Testis (tissue), 3 donors: ENCODE data around the gene FAR1. TPM values are rescaled to one million over a fixed set of nuclear protein-coding genes. Genes with fewer than 3 reads are reported as not detected.

Experiments used
- DNase-seq: peaks from one replicate; pipeline ENCODE4 v3.0.0-alpha.2; 2019
- H3K27ac ChIP-seq, 2 donors: fragments of 200-600 bp; sonication (generic); one replicate each; pipeline ENCODE4 v1.5.1; 2019
- H3K27me3 ChIP-seq: fragments of 200-600 bp; sonication (generic); one replicate; pipeline ENCODE4 v1.5.1; 2019
- H3K36me3 ChIP-seq: fragments of 200-600 bp; sonication (generic); one replicate; pipeline ENCODE4 v1.5.1; 2017; ENCODE audit warnings: low read depth; ENCODE audit errors: missing control alignments
- H3K4me1 ChIP-seq: fragments of 200-600 bp; sonication (generic); one replicate; pipeline ENCODE4 v1.5.1; 2019
- H3K4me3 ChIP-seq, 2 donors: fragments of 200-600 bp; sonication (generic); one replicate each; pipeline ENCODE4 v1.5.1; 2017 to 2019
- H3K9me3 ChIP-seq: fragments of 200-600 bp; sonication (generic); one replicate; pipeline ENCODE4 v1.5.1; 2017
- POLR2A ChIP-seq: fragments of 450-650 bp; IDR thresholded peaks from one replicate; pipeline ENCODE4 v1.6.1; 2017; ENCODE audit warnings: antibody characterized with exemption, mild to moderate bottlenecking, moderate library complexity
- WGBS, 2 donors: methylation state at CpG; one replicate each; pipeline ENCODE4 v1.1.5; 2018; 5-methylcytosine and 5-hydroxymethylcytosine counted together
- intact Hi-C: fragments of 100-400 bp; cut with DNase I; formaldehyde crosslinking; loops from one replicate; pipeline ENCODE4 v1.15.1; 2023; ENCODE audit warnings: low total_unique reads
- polyA plus RNA-seq: library from polyadenylated mRNA; stranded (reverse); fragments of 350-450 nt; fragmentation: Illumina TruSeq; extraction: RNeasy Lipid Tissue Mini Kit (QIAGEN cat#74804); gene quantifications from one replicate; pipeline ENCODE4 v1.2.3, GENCODE V29; 2014; ENCODE audit warnings: low read depth, low replicate concordance; ENCODE audit not compliant: insufficient read depth
- total RNA-seq, 2 donors: library from RNA; depleted of rRNA; stranded (reverse); fragments of >200 nt; gene quantifications; one replicate each; pipeline ENCODE4 v1.2.3, GENCODE V29; 2016
- TF ChIP-seq, protein P1 (sequence below), 3 experiments: fragments of 450-650 bp in 2 of 3; fragments of 200-600 bp in 1 of 3; sonication (generic) in 1 of 3; IDR thresholded peaks; one replicate each; pipeline ENCODE4 v1.5.1; 2016 to 2019; ENCODE audit warnings: antibody characterized with exemption in 3 of 3, mild to moderate bottlenecking in 2 of 3, moderate library complexity in 1 of 3

Gene FAR1
- total and polyA plus RNA-seq, 3 donors from 2014 or later: 33.8 to 65.6 (median 52.9) TPM

DNA sequence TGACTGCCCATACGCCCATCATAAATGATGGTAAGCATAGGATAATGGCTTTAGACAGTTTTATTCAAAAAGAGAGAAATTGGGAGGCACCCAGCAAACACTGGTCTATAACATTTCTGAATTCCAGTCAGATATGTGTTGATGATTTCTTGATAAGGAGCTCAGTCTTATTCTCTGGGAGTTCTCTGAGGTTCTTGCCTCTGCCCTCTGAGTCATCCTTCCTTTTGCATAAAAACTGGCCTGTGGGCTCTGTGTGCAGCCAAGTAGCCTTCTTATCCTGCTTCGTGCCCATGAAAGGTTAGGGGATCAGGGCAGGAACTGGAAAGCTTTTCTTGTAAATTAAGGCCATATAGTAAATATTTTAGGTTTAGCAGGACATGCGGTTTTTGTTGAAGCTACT is 48.9 kb downstream of the FAR1 start:
- Histone ChIP-seq H3K27me3 (no peaks in the 10 kb centered on the region), H3K4me3 (no peak overlapping the region), H3K4me1 (no peaks in the 10 kb centered on the region), H3K9me3 (no peaks in the 10 kb centered on the region), H3K27ac (no peak overlapping the region), H3K36me3 (no peaks in the 10 kb centered on the region)
- TF ChIP-seq, protein P1, sequence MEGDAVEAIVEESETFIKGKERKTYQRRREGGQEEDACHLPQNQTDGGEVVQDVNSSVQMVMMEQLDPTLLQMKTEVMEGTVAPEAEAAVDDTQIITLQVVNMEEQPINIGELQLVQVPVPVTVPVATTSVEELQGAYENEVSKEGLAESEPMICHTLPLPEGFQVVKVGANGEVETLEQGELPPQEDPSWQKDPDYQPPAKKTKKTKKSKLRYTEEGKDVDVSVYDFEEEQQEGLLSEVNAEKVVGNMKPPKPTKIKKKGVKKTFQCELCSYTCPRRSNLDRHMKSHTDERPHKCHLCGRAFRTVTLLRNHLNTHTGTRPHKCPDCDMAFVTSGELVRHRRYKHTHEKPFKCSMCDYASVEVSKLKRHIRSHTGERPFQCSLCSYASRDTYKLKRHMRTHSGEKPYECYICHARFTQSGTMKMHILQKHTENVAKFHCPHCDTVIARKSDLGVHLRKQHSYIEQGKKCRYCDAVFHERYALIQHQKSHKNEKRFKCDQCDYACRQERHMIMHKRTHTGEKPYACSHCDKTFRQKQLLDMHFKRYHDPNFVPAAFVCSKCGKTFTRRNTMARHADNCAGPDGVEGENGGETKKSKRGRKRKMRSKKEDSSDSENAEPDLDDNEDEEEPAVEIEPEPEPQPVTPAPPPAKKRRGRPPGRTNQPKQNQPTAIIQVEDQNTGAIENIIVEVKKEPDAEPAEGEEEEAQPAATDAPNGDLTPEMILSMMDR (IDR thresholded peaks at IDR 0.05): no peak
- TF ChIP-seq POLR2A: no peak
- no peak for DNase-seq
- 87 to 90% methylated on average over 3 of the region's 3 CpGs for WGBS, 2 donors
- intact Hi-C loops: no loop called here

DNA sequence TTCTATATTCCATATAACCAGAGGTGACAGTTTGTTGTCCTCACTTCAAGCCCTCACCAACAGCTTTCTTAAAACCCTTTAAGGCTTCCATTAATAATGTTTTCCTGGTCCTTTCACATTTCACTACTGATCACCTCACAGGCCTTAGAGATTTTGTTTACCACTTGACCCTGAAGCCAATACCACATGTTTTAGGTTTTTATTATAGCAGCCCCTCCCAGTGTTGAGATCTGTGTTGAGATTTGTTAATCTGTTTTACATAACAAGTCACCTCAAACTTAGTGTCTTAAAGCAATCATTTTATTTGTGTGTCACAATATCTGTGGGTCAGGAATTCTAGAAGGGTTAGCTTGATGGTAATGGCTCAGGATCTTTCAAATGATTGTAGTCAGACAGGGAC is 49.9 kb downstream of the FAR1 start:
- no peak overlapping the region for H3K4me3 ChIP-seq
- intact Hi-C loops: no loop called here
- no peak for TF ChIP-seq POLR2A
- TF ChIP-seq, protein P1 (IDR thresholded peaks at IDR 0.05): no peak
- DNase-seq: no peak
- H3K9me3 ChIP-seq: no peaks in the 10 kb centered on the region
- no peaks in the 10 kb centered on the region for H3K27me3 ChIP-seq
- H3K36me3 ChIP-seq: no peaks in the 10 kb centered on the region
- no peaks in the 10 kb centered on the region for H3K4me1 ChIP-seq
- H3K27ac ChIP-seq: no peak overlapping the region

DNA sequence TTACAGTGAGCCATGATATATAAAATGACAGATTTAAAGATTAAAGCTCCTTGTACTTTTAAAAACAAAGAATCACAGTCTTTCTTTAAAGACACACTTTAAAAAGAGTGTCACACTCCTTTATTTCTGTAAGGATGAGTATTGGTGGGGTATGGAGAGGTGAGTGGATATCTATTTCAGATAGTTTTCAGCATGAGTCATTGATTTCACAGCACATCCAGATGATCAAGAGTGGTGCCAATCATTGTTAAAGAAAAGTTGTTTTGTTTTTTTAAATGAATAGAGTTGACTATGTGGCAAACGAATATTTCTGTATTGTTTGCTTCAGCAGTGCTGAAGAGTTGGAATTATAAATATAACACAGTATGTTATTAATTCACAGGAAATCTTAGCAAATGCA is 52.5 kb downstream of the FAR1 start:
- intact Hi-C loops: no loop called here
- Histone ChIP-seq H3K4me1 (no peaks in the 10 kb centered on the region), H3K4me3 (no peak overlapping the region), H3K9me3 (no peaks in the 10 kb centered on the region), H3K36me3 (no peaks in the 10 kb centered on the region), H3K27me3 (no peaks in the 10 kb centered on the region), H3K27ac (no peak overlapping the region)
- WGBS, 2 donors: 50 to 73% methylated on average over 1 of the region's 1 CpG
- DNase-seq: no peak
- TF ChIP-seq, protein P1 (IDR thresholded peaks at IDR 0.05): no peak
- no peak for TF ChIP-seq POLR2A

DNA sequence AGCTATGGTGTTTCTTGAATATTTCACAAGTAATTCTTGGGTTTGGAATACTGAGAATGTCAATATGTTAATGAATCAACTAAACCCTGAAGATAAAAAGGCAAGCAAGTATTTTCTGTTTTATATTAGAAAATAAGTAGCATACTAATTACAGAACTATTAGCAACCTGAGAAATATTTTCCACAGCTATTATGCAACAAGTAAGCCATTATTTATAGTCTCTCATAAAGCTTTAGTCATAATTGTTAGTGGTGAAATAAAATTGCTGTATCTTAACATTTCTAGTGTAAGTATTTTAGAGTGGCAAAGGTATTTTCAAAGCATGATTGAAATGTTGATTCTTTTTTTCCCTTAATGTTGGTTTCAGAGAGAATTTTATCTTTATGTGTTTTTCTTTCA is 53.3 kb downstream of the FAR1 start:
- H3K4me1 ChIP-seq: no peaks in the 10 kb centered on the region
- H3K9me3 ChIP-seq: no peaks in the 10 kb centered on the region
- H3K36me3 ChIP-seq: no peaks in the 10 kb centered on the region
- TF ChIP-seq, protein P1 (IDR thresholded peaks at IDR 0.05): no peak
- no peak for TF ChIP-seq POLR2A
- H3K27me3 ChIP-seq: no peaks in the 10 kb centered on the region
- no peak overlapping the region for H3K4me3 ChIP-seq
- no peak for DNase-seq
- intact Hi-C loops: no loop called here
- H3K27ac ChIP-seq: no peak overlapping the region

DNA sequence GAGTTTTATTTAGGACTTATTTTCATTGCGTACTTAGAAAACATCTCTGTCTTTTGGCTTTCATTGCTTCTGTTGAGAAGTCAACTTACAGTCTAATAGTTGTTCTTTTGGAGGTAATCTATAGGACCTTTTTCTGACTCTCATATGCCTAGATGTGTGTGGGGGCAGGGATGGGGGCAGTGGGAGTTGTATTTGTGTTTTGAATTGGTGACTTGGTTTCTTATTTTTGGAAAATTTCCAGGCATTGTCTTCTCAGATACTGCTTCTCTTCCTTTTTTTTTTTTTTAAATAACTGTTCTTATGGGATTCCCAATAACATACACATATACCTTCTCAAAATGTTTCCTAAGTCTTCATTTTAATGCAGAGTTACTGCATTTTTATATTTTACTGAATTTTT is 58.0 kb downstream of the FAR1 start:
- TF ChIP-seq, protein P1 (IDR thresholded peaks at IDR 0.05): no peak
- no peak for TF ChIP-seq POLR2A
- Histone ChIP-seq H3K27ac (no peak overlapping the region), H3K27me3 (no peaks in the 10 kb centered on the region), H3K4me3 (no peak overlapping the region), H3K4me1 (no peaks in the 10 kb centered on the region), H3K9me3 (no peaks in the 10 kb centered on the region), H3K36me3 (no peaks in the 10 kb centered on the region)
- intact Hi-C loops: no loop called here
- 100% methylated on average over 1 of the region's 1 CpG for WGBS, 2 donors
- no peak for DNase-seq
